GM21576 (cell line): ENCODE results near the gene CDC42SE1.
A peak's percentile ranks its signal among the peaks of the same experiment; 100 is the strongest.
"Not testable (repeated sequence)": the region's sequence is repeated elsewhere in the genome, so short reads cannot be mapped to it uniquely, and the experiment has no call there.

Experiments
- ATAC-seq: cut with Tn5 transposase; IDR thresholded peaks from one replicate; pipeline ENCODE4 v1.9.1; 2021; ENCODE audit warnings: mild to moderate bottlenecking, moderate library complexity; ENCODE audit not compliant: unreplicated experiment

CDC42SE1 gene, protein sequence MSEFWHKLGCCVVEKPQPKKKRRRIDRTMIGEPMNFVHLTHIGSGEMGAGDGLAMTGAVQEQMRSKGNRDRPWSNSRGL

DNA sequence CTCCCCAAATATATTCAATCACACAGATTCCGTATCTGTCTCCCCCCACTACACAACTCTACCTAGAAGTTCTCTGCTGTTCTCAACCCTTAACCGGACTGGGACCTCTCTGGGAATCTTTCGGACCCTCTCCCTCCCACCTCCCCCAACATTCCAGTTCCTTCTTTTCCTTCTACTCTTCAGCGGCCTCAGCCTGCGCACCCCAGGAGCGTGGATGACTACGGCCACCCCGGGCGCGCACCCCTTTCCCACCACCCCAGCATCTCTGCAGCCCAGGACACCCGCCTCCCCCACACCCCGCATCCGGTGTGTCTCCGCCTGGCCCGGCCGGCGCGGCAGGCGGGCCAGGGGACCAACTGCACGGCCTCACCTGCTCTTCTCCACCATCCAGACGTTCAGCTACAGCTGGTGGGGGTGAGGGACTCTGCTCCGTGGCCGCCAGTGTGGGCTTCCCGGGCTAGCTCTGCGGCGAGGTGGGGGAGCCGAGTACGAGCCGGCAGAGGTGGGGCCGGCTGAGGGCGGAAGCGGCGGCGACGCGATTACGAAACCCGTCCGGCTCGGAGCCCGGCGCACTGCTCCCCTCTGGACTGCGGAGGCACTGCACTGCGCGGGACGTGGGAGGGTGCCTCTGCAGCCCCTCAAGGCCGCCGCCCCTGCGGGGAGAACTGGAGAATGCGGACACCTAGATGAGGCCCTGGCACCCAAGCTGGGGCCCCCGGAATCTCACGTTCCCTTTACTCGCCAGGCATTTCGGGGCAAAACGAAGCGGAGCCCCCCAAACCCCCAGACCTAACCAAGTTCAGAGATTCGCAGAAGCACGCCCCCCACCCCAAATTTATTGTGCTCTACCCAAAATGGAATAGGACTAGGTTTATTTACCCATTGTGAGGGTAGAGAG is at the start of gene CDC42SE1:
Gene CDC42SE1, minus strand, starts transcription at position 514 of the 898 bp plus-strand sequence. CDS start 3,892 bp downstream, outside the sequence.
- ATAC-seq, result peak; percentile 78

DNA sequence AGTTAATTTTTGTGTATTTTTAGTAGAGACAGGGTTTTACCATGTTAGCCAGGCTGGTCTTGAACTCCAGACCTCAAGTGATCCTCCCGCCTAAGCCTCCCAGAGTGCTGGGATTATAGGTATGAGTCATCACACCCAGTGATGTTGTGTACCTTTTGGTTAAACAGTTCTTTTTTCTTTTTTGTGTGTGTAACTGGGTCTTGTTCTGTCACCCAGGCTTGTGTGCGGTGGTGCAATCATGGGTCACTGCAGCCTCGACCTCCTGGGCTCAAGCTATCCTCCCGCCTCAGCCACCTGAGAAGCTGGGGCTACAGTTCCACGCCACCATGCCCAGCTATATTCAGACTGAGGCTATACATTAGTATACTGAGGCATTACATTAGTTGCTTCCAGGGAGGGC is 48.9 kb upstream of the CDC42SE1 start:
- ATAC-seq, result no peak

DNA sequence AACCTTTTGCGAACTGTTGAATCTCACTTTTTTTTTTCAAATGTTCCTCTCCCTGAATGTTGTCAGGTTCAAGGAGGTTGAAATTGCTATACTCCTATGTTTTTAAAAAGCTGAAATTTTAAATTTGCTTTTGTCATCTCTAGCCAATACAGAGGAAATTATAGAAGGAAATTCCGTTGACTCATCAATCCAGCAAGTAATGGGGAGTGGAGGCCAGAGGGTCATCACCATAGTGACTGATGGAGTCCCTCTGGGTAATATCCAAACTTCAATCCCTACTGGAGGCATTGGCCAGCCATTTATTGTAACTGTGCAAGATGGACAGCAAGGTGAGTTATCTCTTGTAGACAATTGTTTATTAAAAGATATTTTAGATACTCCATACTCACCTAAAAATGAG is 47.5 kb upstream of the CDC42SE1 start:
- ATAC-seq, result no peak

DNA sequence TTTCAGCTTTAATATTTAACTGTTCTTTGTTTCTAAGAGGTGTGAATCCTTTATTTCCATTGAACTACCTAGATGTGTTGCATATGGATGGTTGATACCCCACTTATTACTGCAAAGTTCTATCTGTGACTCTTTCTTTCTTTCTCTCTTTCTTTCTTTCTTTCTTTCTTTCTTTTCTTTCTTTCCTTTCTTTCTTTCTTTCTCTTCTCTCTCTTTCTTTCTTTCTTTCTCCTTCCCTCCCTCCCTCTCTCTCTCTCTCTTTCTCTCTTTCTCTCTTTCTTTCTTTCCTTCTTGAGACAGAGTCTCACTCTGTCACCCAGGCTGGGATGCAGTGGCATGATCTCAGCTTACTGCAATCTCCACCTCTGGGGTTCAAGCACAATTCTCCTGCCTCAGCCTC is 45.2 kb upstream of the CDC42SE1 start:
- no peak for ATAC-seq

DNA sequence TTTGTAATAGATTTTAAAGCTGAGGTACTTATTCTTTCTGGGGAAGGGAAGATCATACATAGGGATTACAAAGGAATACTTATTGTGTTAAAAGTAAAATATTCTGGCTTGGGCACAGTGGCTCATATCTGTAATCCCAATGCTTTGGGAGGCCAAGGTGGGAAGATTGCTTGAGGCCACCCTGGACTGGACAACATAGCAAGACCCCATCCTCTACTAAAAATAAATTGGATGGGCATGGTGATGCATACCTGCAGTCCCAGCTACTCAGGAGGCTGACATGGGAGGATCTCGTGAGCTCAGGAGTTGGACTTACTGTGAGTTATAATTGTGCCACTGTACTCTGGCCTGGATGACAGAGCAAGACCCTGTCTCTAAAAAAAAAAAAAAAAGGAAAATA is 38.7 kb upstream of the CDC42SE1 start:
- ATAC-seq, result no peak

DNA sequence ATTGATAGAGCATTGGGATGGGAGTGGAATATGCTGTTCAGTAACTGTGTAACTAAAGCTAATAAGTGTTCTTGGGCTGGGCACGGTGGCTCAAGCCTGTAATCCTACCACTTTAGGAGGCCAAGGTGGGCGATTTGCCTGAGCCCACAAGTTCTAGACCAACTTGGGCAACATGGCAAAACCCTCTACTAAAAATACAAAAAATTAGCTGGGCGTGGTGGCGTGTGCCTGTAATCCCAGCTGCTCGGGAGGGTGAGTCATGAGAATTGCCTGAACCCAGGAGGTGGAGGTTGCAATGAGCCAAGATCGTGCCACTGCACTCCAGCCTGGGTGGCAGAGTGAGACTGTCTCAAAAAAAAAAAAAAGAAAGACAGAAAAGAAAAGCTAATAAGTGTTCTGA is 38.0 kb upstream of the CDC42SE1 start:
- ATAC-seq, result not testable (repeated sequence)

DNA sequence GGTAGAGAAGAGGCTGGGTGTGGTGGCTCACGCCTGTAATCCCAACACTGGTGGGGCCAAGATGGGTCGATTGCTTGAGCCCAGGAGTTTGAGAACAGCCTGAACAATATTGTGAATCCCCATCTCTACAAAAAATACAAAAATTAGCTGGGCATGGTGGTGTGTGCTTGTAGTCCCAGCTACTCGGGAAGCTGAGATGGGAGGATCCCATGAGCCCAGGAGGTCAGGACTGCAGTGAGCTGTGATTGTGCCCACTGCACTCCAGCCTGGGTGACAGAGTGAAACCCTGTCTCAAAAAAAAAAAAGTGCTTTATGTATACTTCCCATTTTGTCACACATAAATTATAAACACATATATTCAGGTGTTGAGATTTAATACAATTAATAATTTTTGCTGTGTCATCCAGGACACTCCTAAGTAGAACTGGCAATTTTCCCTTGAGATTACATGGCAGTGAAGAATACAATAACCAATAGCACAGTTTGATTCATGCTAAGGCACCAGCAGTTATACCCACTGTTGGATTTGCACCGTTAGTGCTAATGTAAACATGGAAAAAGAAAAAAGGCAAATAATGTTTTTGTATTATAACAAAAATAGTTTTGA is 26.6 kb upstream of the CDC42SE1 start:
- no peak for ATAC-seq

DNA sequence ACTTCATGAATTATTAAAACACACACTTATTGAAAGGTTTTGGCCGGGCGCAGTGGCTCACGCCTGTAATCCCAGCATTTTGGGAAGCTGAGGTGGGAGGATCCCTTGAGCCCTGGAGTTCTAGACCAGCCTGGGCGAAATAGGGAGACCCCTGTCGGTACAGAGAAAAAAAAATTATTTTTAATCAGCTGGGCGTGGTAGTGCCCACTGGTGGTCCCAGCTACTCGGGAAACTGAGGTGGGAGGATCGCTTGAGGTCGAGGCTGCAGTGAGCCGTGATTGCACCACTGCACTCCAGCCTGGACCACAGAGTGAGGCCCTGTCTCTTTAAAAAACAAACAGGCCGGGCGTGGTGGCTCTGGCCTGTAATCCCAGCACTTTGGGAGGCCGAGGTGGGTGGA is 12.8 kb upstream of the CDC42SE1 start:
- no peak for ATAC-seq

DNA sequence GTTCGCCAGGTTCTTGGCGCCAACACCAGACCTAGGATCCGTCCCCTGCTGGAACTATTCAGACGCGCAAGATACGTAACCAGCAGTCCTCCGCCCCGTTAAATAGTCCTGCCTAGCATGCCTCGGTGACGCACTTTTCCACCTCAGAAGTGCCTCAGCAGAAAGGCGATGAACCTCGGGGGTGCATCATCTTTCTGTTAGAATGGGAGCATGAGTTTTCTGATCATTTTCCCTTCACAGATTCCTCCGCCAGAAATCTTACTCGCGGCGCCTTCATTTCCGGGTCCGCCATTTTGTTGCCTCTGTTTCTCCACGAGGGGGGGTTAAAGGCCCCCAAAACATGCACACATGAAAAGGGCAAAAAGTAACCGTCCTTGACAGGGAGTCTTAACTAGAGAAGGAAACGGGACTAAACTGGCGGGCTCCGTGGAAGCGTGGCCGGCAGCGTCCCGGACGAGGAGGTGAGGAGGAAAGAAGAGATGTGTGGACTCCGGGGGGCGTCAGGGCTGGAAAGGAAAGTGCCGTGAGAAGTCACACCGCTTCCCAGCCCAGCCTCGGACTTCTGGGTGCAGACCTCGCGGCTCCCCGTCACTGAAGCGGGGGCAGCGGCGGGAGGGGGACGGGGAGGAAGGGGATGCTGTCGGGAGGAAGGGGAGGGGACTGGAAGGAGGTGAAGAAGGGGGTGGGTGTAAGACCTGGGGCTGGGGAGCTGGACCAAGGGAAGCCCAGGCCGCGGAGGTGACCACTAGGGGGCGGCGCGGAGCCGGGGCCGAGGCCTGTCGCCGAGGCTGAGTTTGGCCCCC is 11.3 kb upstream of the CDC42SE1 start, which contains the start of gene GABPB2:
Gene GABPB2, plus strand, starts transcription at position 288 of the 803 bp plus-strand sequence. CDS start 17,429 bp downstream, outside the sequence.
- peak; percentile 58 for ATAC-seq

DNA sequence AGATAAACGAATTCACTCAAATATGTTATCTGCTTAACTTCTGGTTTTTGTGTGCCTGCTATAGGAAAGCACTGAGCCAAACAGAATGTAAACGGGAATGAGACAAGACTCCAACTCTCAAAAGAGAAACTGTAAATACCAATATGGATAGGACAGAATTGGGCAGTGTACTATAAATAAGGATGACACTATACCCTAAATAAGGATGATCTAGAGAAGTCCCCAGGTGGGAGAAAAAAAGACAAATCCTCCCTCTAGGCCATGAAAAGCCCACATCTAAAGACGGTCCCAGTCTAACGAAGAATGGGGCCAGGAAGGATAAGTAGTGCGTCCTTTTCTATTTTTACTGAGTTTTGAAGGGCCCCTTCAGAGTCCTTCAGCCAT is 9.7 kb upstream of the CDC42SE1 start:
- no peak for ATAC-seq

DNA sequence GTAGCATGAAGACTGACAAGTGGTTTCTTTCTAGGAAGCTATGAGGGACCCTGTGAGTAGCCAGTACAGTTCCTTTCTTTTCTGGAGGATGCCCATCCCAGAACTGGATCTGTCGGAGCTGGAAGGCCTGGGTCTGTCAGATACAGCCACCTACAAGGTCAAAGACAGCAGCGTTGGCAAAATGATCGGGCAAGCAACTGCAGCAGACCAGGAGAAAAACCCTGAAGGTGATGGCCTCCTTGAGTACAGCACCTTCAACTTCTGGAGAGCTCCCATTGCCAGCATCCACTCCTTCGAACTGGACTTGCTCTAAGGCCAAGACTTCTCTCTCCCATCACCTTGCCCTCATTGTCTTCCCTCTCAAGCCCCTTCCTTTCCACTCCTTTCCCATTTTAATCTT is 7.8 kb upstream of the CDC42SE1 start:
- ATAC-seq, result no peak

DNA sequence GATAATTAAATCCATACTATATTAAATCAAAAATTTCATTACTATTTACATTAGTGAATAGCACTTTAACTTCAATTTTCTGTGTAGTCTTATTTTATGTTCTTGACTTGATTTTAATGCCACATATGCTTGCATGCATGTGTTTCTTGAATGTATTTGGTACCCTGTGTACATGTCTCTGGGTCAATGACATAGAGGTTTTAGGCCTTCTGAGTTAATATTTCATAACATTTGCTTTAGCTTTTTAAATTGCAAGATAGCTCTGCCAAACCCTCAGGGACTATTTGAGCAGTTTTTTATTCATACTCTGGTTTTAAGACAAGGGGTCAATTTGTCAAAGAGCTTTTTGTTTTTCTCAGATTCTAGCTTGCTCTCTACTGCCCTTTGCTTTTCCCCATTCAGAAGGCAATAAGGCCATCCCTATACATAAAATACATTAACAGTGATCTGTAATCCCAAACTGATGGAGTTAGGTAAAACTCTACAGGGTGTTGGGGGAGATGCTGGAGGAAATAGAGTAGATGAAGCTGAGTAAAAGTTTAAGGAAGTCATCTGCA is 5.7 kb upstream of the CDC42SE1 start:
- no peak for ATAC-seq

DNA sequence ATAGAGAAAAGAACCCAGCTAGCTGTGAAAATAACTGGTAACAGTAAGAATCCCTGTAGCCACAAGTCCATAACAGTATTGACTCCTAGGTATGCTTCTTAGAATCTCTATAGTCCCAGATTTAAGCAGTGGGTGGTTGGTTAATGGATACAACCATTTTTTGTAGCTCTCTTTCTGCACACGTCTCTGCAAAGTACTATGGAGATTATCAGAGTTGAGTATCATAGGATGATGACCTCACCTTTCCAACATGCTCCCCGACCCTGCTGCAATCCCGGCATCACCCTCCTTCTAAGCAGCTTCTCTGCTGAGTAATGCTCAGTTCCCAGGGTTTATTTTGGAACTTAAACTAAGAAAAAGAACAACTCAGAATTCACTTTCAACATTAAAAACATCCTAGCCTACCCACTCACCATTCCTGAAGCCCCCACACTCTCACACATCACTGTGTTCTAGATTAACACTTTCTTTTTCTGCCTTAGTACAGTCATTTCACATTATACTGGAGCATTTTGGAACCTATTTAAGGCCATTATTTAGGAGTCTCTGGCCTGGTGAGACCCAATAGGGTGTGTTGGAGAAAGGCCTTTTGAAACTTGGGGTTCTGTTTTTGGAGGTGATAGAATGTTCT is 3.4 kb upstream of the CDC42SE1 start:
- ATAC-seq, result no peak

DNA sequence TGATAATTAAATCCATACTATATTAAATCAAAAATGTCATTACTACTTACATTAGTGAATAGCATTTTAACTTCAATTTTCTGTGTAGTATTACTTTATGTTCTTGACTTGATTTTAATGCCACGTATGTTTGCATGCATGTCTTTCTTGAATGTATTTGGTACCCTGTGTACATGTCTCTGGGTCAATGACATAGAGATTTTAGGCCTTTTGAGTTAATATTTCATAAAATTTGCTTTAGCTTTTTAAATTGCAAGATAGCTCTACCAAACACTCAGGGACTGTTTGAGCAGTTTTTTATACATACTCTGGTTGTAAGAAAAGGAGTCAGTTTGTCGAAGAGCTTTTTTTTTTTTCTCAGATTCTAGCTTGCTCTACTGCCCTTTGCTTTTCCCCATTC is 2.3 kb upstream of the CDC42SE1 start:
- ATAC-seq, result no peak

DNA sequence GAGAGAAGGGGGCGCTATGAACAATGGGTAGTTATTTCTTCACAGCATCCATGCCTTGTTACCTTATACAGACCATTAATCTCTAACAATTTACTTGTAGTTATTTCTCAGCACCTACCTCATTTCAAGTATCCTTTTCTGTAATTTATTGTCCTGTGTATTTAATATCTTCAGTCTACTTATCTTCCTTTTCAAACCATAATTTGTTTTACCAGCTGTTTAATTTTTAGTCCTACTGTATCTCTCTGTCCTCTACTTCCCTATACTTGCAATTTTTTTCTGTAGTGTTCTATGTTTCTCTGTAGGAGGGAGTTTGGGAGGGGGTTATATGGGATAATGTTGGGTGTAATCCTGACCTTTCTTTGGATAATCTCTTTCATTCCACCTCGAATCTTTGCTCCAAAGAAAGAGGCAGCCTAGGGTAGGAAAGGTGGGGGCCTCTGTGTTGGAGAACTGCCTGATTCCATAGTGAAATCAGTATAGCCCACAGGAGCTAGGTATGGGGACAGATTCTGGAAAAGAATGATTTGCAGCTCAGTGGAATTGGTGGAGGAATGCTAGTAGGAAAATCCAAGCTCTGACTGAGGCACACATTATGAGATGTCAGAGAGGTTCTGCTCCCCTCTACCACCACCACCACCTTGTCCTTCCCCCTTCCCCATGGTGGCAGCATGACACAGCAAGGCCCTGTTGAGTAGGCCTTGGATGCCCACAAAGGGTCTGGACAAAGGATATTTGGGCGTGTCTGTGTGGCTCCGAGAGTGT is 1.4 kb upstream of the CDC42SE1 start:
- no peak for ATAC-seq

DNA sequence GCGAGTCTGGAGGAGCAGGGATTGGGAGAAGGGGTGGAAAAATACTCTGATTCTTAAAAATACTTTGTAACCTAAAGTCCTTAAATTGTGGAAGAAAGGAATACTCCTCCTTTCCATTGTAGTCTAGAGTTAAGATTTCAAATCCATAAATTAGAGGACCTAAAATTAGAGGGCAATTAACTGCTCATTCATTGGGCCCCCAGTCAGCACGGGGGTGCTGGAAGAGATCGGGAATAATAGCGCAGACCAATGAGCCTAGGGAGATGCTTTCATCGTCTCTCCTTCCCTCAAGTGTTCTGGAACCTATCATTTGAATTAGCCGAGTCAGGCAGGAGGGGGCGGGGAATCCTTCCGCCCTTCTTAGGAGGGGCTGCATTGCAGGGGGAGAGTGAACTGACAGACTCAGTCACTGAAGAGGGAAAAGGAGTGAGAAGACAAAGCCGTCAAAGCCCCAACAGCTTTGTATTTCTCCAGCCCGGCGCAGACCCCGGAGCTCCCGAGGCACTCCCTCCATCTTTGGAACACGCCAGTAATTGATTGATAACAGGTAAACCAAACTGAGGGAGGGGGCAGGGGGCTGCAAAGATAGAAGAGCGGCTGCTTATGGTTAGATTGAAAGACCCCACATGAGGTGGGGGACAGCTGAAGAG is 710 bp upstream of the CDC42SE1 start, which contains the start of gene MLLT11:
Gene MLLT11, plus strand, starts transcription at position 391 of the 650 bp plus-strand sequence. CDS start 6,828 bp downstream, outside the sequence.
- ATAC-seq, result no peak

DNA sequence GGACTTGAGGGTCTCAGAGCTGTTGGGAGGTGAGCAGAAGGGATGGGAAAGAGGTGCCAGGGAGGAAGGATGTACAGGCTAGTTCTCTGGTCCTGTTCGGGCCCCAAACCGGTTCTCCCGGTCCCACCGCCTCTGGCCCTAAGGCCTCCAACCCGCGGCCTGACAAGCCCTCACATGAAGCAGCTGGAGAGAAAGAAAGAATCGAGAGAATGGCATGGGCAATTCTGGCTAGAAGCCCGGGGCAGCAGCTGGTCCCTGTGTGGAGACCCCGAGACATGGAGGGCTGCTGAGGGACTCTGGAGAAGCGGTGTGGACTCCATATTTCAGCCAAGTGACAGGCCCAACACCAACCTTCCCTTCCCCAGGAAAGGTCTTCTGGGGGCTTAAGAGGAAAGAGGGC is 730 bp downstream of the CDC42SE1 start:
- no peak for ATAC-seq

DNA sequence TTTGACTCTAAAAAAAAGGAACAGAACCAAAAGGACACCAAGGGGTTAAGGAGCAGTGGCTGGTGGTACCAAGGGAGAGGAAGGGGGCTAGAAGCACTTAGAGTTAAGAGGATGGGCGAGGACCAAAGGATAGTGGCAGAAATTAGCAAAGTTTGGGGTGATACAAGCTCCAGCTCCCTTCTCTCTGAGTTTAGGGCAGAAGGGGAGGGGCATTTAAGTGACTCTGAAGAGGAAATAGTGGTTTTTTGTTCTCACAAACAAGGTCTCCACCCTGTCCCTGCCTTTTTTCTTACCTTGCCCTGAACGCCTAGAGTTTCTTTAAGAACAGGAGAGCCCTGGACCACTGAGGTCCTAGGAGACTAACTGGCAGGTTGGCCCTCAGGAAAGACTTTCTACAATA is 3.3 kb downstream of the CDC42SE1 start:
- no peak for ATAC-seq

DNA sequence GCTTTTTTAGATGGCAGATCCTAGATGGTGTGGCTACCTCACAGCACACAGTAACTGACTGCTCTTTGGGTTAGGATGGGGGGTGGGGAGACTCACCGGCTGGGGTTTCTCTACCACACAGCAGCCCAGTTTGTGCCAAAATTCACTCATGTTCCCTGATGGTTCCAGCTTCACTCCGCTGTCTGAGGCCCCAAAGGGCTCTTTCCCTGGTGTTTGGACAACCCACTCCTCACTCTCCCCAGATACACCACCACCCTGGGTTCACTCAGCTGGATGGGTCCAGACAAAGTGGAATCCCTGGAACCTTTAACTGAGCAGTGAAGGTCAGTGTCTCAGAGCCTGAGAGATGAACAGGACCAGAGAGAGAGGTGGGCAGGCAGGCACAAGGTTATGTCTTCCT is 3.8 kb downstream of the CDC42SE1 start:
- no peak for ATAC-seq
